HG03520 (cell line): Measurements from ENCODE around the gene RB1.
"Not testable (repeated sequence)": the region's sequence is repeated elsewhere in the genome, so short reads cannot be mapped to it uniquely, and the experiment has no call there.

Source experiments
- ATAC-seq: cut with Tn5 transposase; IDR thresholded peaks from one replicate; pipeline ENCODE4 v1.9.1; 2021; ENCODE audit warnings: mild to moderate bottlenecking, moderate library complexity; ENCODE audit not compliant: unreplicated experiment

Gene RB1

DNA sequence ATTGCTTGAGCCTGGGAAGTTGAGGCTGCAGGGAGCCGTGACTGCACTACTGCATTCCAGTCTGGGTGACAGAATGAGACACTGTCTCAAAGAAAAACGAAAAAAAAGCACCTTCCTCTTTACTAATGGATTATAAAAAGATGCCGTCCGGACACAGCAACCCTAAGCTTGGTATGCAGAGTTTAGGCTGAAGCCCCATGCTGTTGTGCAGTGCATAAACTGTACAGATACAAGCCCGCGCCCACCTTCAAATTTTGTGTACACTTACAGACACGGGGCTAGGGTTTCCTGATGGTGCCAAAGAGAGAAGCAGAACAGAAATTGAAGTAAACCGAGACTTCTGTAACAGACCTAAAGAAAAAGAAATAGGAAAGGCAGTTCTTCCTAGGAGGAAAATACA is 100.4 kb downstream of the RB1 start:
- no peak for ATAC-seq

DNA sequence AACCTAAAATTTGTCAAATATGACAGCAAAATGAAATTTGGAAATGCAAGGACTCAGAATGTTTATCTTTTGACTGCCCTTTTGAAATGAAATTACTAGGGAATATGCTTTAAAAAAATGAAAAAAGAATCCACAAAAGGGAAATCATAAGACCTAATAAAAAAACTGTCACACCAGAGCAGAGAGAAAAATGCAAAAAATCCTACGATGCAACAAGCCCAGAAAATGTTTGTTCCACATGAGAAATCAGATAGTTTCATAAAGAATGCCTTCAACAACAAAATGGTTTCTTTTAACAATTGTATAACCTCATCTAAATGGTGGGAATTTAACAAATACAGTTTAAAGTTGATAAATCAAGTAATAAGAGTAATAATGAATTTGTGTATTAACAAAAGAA is 101.4 kb downstream of the RB1 start:
- ATAC-seq, result no peak

DNA sequence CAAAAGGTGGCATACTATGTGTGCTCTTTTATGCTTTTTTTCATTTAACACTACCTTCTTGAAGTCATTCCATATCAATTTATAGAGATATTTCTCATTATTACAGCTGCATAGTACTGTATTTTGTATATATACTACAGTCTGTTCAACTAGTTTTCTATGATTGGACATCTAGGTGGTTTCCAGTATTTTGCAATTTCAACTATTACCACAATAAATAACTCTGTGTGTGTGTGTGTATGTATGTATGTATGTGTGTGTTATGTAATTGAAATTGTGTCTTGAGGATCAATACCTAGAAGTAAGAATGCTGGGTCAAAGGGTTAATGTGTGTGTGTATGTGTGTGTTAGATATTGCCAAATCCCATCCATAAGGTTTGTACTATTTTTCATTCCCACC is 102.3 kb downstream of the RB1 start:
- no peak for ATAC-seq

DNA sequence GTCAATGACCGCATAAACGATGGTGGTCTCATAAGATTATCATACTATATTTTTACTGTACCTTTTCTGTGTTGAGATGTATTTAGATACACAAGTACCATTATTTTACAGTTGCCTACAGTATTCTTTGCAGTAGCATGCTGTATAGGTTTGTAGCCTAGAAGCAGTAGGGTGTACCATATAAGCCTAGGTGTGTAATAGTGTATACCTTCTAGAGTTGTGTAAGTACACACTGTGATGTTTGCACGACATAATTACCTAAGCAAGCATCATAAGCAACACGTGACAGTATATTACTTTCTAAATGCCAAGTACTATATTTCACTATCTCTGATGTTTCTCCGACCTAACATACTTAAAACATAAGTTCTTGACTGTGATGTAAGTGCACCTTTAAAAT is 106.6 kb downstream of the RB1 start:
- no peak for ATAC-seq

DNA sequence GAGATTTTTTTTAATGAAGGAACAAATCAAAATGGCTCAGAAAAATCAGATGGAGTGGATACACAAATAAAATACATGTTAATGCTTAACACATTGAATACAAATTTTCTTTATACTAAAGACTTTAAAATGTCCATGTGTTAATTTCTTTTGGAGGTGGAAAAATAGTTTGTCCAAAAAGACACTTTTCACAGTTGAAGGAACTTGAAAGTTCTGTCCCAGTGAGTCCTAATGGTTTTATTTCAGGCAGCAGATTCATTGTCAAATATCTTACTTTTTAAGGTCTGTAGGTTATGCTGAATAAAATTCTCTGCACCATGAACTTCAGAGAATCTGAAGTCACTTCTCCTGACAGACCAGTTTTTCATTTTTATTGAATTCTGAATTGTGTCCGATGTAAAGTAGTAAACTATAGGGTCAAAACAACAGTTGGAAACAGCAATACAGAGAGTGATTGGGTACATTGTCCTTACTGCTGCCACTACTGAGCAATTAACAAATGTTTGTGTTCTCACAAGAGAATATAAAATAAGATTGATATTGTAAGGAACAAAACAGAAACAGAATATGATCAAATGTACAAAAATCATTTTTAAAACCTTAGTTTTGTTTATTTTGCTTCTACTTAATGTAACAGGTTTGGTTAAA is 107.7 kb downstream of the RB1 start:
- ATAC-seq, result no peak

DNA sequence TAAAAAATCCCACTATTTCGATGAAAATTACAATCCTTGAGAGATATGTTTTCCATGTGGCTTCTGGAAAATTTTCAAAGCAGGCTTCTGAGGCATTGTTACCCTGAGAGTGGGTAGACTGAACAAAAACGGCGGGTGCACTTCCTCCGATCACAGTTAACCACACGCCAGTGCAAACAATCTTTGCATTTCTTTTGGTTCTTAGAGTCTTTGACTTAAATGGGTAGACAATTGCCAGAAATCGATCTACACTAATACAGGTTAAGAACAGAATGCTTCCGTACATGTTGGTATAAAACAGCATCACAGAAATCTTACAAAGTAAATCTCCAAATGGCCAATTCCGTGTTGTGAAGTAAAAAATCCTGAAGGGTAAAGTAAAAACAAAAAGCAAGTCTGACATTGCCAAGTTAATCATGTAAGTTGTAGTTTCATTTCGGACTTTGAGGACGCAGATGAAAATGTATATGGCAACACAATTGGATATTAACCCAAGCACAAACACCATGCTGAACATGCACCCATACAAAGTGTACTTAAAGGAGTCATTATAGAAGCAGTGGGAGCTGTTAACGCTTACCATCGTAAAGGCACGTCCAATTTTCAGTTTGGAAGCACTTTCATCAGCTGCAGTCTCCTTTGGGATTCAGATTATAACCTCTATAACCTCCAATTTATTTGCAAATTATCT is 108.4 kb downstream of the RB1 start:
- ATAC-seq, result no peak

DNA sequence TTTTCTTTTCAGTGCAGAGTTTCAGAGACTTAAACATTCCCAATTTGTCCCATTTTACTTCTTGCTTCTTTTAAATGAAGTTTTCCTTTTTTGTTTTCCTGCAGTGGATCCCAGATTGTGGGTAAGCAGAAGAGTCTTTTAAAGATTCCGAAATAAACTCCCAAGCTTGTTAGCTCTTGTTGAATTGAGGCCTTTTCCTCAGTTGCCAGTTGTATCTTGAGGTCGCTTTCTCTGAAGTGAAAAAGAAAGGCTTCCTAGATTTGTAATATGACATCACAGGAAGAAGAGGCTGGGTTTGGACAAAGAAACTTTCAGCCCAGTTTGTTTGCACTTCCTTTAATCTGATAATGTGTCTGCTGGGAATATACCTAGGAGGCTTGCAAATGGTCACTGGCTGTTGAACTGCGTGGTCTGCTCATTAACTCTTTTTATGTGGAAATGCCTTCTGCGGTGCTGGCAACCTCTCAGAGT is 109.4 kb downstream of the RB1 start, which contains the start of gene LPAR6:
Gene LPAR6 (minus strand): TSS at position 233 of the 471 bp plus-strand sequence. CDS start 690 bp downstream, outside the sequence.
- ATAC-seq, result no peak

DNA sequence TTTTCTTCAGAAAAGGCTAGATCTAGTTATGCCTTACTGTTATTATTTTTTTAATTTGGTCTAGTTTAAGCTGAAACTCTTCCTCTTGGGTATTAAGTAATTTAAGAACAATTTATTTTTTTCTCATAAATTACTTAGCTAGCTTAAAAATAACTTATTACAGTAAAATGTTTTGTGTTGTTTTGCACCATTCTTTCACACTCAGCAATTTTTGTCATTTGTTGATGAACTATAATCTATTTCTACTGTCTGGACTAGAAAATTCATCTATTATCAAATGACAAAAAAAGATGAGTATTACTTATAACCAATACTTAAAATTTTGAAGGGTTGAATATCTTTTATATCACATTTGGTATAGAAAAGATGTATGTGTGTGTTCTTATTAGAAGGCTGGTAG is 111.0 kb downstream of the RB1 start:
- no peak for ATAC-seq

DNA sequence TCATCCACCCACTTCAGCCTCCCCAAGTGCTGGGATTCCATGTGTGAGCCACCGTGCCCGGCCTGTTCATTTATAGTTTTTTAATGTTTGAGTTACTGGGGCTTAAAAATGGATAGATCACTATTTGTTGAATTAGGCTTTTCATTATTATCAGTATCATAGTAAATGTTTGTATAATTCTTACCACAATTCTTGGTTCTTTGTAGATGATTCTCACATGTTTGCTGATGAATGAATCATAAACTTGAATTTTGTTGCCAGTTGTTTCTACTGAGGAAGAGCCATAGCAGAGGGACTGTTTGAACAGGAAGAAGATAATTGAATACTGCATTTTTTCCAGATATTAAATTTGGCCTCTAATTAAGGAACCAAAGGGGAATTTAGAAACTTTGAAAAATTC is 112.0 kb downstream of the RB1 start:
- ATAC-seq, result no peak

DNA sequence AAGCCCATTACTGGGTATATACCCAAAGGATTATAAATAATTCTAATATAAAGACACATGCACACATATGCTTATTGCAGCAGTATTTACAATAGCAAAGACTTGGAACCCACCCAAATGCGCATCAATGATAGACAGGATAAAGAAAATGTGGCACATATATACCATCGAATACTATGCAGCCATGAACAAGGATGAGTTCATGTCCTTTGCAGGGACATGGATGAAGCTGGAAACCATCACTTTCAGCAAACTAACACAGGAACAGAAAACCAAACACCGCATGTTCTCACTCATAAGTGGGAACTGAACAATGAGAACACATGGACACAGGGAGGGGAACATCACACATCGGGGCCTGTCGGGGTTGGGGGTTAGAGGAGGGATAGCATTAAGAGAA is 118.5 kb downstream of the RB1 start:
- not testable (repeated sequence) for ATAC-seq

DNA sequence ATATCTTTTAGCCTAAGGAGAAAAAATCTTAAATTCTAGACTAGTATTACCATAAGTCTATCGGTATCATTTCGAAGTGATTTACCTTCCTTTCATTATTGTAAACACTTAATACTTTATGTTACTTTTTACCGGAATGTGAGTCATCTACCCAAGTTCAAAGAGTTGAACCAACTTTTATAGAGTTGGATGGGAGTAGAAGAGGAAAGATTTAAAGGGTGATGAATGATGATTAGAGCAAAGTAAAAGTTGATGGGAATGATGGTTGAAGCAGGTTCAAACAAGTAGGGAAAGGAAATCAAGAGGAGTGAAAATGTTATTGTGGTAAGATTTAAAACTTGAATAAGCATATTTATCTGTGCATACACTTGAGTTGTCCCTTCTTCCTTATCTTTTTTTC is 120.7 kb downstream of the RB1 start:
- ATAC-seq, result no peak

DNA sequence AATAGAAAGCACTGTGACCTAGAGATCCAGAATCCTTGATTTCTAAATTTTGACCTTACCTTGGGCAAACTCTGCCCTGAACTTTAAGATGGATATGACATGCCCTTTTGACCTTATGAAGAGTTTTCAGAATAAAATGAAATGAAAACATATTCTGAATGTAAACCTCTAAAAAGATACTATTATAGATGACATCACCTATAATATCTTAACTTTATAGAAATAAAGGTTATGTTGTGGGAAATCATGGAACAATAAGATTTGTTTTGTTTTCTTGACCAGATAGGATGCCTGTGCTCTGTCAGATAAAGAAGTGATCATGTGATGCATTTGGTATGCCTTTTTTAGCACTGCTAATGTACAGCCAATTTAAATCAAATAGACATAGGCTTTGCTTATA is 122.5 kb downstream of the RB1 start:
- ATAC-seq, result no peak

DNA sequence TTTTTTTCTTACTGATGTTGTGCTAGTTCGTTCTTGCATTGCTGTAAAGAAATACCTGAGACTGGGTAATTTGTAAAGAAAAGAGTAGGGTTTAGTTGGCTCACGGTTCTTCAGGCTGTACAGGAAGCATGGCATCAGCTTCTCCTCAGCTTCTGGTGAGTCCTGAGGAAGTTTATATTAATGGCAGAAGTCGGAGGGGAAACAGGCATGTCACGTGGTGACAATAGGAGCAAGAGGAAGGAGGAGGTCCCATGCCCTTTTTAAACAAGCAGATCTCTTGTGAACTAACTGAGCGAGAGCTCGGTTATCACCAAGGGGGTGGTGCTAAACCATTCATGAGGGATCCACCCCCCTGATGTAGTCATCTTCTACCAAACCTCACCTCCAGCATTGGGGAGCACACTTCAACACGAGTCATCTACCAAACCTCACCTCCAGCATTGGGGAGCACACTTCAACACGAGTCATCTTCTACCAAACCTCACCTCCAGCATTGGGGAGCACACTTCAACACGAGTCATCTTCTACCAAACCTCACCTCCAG is 123.3 kb downstream of the RB1 start:
- ATAC-seq, result not testable (repeated sequence)

DNA sequence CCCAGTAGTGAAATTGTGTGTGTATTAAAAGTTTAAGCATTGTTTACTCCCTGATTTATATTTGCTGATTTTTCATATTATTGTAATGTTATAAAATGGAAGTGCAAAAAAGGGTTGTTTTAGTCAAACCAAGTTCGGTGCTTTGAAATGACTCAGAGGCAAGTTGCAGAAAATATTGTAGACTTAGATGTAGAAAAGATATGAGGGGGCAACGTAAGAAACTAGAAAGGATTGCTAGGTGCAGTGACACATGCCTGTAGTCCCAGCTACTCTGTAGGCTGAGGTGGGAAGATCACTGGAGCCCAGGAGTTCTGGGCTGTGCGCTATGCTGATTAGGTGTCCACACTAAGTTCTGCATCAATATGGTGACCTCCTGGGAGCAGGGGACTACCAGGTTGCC is 125.5 kb downstream of the RB1 start:
- ATAC-seq, result no peak

DNA sequence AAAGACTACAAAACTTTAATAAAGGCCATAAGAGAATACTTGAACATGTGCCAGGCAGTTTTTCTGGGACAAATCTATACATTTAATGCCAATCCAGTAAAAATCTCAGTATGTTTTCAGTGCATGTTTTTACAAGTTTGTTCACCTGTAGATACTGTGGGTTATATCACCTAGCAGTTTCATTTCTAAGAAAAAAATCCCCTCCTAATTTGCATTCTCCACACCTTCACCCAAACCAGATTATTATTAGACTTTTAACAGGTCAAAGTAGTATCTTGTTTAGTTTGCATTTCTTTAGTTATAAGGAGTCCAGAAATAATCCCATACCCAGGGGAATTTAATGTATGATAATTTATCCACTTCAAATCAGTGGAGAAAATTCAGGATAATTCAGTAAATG is 126.3 kb downstream of the RB1 start:
- ATAC-seq, result no peak

DNA sequence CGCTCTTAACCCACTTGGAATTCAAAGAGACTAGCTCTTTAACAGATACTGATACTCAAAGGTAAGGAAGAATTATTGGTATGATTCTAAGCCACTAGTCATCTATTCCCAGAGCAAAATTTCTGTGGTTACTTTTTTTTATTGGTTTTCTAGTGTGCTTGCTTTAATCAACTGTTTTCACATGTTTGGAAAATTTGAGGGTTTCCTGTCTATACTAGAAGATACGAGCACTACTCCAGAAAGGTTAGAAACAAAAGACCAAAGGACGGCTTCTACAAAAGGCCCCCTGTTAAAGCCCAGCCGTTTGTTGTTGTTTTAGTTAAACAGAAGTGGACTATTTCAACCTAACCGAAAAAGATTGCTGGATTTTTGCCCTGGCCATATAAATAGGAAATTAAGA is 127.9 kb downstream of the RB1 start:
- no peak for ATAC-seq

DNA sequence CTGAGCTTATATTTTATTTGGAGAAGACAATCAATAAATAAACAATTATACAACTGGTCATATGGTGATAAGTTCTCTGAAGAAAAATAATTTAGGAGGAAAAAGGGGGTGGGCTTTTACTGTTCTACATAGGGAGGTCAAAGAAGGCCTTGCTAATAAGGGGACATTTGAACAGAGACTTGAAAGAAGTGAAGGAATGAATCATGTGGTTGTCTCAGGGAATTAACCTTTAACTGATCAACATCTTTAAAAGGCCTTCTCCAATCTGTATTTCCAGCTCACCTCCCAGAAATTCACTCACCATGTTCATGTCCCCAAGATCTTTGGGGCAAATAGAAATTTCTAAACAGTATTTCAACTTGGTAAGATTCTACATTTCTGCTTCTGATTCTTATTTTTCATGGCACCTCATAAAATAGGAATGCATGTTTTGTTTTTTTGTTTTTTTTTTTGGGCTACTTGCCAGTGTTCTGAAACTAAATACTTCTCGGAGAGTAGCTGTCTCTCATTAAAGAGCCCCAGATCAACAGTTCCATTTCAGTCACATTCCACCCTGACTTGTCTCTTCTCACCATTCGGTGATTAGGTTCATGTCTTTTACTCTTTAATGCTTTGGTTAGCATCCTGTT is 128.6 kb downstream of the RB1 start:
- no peak for ATAC-seq

DNA sequence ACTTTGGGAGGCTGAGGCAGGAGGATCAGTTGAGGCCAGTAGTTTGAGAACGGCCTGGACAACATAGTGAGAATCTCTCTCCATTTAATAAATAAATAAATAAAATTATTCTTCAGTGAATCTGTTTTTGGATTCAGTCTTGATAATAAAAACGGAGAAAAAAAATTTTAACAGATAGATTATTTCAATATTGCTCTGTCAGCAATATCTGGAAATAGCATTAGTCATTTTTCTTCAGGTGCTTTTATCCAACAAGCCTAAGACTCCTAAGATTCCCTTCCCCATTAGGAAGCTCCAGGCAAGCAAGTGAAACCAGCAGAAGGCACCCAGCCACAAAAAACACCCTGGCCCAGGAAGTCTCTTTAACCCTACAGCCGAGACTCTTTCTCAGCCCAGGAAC is 130.6 kb downstream of the RB1 start:
- no peak for ATAC-seq

DNA sequence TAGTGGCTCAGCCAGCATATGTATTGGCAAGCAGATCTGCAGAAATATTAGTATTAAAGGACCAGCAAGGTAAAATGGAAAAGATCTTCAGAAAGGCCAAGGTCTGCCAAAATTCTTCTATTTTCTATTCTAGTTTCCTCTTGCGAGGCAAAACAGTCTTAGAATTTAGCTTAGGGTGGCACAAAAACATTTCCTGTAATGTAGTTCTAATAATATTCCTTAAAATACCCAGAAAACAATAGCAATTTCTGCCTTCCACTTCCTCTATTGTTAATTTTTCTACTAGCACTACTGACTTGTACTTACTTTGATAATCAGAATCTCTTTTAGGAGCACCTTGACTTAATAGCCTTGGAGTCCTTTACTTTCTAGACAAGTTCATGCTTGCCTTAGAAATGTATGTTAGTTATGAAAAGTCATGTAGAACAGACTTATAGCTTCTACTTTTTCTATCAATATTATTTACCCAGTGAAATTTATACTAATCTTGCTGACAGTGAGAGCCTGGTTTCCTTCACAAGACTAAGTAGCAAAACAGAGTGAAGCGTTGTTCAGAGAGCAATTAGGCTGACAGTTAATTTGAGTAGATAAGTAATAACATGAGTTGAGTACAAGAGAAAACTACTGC is 133.2 kb downstream of the RB1 start:
- ATAC-seq, result no peak

DNA sequence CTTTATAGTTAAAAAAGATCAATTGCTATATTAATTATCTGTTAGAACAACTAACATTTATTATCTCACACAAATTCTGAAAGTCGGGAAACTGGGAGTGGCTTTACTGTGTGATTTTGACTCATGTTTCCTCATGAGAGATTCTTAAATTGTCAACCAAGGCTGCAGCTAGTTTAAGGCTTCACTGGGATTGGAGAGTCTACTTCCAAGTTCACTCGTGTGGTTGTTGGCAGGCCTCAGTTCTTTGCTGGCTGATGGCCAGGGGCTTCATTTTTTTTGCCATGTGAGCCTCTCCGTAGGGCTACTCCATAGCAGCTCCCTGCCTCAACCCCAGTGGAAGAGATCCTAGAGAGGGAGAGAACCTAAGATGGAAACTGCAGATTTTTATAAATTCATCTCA is 133.8 kb downstream of the RB1 start:
- ATAC-seq, result no peak

DNA sequence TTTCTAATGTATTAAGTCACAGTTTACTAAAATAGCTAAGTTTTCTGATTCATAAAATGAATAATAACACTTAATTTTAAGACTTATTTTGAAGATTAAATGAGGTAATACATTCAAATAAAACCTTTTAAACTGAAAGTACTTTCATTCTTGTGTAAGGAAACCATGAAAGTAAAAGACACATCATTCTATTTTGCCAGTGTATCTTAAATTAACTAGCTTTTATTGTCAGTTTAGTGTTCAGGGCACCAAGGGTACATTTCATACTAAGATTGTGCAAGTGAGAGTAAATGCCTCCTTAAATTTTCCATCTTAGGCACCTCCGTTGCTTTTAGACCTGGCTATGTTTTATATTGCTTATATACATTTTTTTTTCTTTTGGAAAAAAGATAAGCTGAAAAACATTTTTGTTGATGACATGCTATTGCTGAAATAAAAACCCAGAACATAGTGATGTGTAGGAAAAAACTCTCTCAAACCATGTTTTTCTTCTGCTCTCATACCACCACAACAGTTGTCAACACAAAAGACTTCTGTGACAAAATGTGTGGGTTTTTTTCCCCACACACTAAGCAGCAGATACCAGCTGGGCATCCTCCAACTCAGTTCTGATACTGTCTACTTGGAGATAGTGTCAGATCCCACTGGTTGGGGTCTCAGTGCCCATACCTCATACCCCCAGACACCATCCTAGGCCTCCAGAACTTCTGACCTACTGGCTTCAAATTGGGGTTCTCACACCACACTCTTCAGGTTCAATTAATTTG is 140.1 kb downstream of the RB1 start:
- ATAC-seq, result no peak
